ENCODE results near the gene MAML2.

MAML2 gene

GRCh38 chr11:96299155-96299888, 43.7 kb downstream of the MAML2 start:
- no peak overlapping the region for H3K4me3 ChIP-seq (ENCODE audit: low read depth, low read length)
- TF ChIP-seq CTCF (IDR thresholded peaks at IDR 0.05; ENCODE audit: low read depth, low read length, missing control alignments): no peak
- no peak for DNase-seq (ENCODE audit: low read depth)

- no peak for TF ChIP-seq CTCF (IDR thresholded peaks at IDR 0.05; ENCODE audit: low read depth, low read length, missing control alignments)
- H3K4me3 ChIP-seq (ENCODE audit: low read depth, low read length): no peak overlapping the region
- DNase-seq (ENCODE audit: low read depth): no peak
Observed at GRCh38 chr11:96295369-96295768, 47.6 kb downstream of the MAML2 start.

- no peak for TF ChIP-seq CTCF (IDR thresholded peaks at IDR 0.05; ENCODE audit: low read depth, low read length, missing control alignments)
- DNase-seq (ENCODE audit: low read depth): no peak
- H3K4me3 ChIP-seq (ENCODE audit: low read depth, low read length): no peak overlapping the region
Observed at GRCh38 chr11:96294289-96294688, 48.7 kb downstream of the MAML2 start.

GRCh38 chr11:96293598-96294021, 49.4 kb downstream of the MAML2 start:
- H3K4me3 ChIP-seq (ENCODE audit: low read depth, low read length): no peak overlapping the region
- no peak for TF ChIP-seq CTCF (IDR thresholded peaks at IDR 0.05; ENCODE audit: low read depth, low read length, missing control alignments)
- DNase-seq (ENCODE audit: low read depth): peak; percentile 13

- no peak overlapping the region for H3K4me3 ChIP-seq (ENCODE audit: low read depth, low read length)
- DNase-seq (ENCODE audit: low read depth): no peak
- TF ChIP-seq CTCF (IDR thresholded peaks at IDR 0.05; ENCODE audit: low read depth, low read length, missing control alignments): no peak
Observed at GRCh38 chr11:96293109-96293508, 49.9 kb downstream of the MAML2 start.

- DNase-seq (ENCODE audit: low read depth): no peak
- H3K4me3 ChIP-seq (ENCODE audit: low read depth, low read length): no peak overlapping the region
- TF ChIP-seq CTCF (IDR thresholded peaks at IDR 0.05; ENCODE audit: low read depth, low read length, missing control alignments): no peak
Observed at GRCh38 chr11:96292291-96293010, 50.5 kb downstream of the MAML2 start.

Measured in GM12864 (cell line).